Measurements from ENCODE around the gene SMIM1.

SMIM1 gene

DNA sequence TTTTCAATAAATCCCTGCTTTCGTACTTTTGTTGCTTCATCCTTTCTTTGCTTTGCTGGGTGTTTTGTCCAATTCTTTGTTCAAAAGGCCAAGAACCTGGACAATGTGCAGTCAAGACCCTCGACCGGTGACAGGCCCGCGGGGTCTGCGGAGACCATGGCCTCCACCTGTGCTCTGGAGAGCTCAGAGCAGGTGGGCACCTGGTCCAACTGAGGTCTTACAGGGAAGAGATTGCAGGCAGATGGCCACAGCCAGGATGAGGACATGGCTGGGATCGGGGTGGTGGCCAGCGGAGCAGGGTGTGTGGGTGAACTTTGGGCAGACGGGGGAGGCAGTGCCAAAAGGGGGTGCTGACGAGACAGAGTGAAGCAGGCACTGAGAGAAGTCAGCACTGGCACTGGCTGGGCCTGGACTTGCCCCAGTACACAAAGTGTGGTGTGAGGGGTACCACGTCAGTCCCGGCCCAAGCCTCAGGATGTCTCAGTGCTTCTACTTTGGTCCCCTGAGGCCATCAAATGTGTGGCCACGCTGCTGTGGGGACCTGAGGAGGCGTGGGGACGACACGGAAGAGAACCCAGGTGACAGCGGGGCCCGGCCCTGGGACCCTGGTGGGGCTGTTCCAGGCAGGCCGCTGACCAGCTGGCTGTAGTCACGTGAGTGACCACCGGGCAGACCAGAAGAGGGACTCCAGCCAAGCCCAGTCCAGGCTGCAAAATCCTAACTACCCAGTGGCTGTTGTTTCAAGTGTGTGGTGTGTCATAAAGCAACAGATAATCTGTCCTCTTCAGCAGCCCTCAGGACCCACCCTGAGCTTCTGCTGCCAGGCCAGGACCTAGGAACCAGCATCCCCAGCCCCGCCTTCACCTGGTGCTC is 30.7 kb upstream of the SMIM1 start:
- Histone ChIP-seq H3K4me3 (ENCODE audit: low read length) (no peak overlapping the region), H3K9me3 (replicated peaks; ENCODE audit: low read length) (no peaks in the 10 kb centered on the region), H3K4me2 (ENCODE audit: low read length) (no peak overlapping the region), H3K4me1 (ENCODE audit: control insufficient read depth, insufficient read depth, low read length) (peaks cover 11% of the 10 kb centered on the region), H3K36me3 (ENCODE audit: insufficient read depth, low read length) (peaks cover 30% of the 10 kb centered on the region), H3K27me3 (ENCODE audit: control insufficient read depth, insufficient read depth, low read length) (no peaks in the 10 kb centered on the region), H3K9ac (ENCODE audit: low read depth, low read length) (no peak overlapping the region)

DNA sequence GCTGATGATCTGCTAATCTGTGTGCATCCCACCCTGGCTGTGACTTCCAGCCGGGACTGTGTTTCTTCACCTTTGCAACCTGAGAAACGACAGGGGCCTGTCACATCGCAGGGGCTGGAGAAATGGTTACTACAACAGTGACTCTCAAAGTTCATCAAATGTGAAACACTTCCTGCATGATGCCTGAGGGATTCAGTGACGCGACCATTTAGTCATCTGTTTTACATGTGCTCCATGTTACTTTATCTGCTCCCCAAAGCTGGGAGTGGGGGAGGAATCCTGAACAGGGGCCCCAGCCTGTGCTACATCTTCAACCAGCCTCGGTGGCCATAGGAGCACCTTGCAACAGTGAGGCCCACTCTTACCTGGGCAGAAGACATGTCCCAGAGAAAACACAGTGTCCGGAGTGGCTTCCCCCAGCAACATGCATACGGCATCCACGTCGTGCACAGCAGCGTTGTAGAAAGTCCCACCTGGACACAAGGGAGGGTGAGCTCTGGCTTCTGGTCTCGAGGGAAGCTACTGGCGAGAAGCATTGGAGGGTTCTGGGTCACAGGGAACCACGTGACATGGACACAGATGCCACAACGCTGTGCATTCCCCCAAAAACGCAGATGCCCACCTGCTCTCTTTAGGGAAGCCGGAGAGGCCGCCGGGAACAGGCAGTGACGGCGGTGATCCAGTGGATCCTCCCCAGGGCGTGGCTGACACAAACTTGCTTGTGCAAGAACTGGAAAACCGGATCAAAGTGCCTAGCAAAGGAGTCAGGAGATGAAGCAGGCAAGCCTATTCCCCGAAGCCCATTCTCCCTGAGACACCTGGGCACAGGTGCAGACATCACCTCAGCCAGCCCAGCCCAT is 29.9 kb upstream of the SMIM1 start:
- H3K9ac ChIP-seq (ENCODE audit: low read depth, low read length) = no peak overlapping the region
- peaks cover 26% of the 10 kb centered on the region for H3K36me3 ChIP-seq (ENCODE audit: insufficient read depth, low read length)
- no peaks in the 10 kb centered on the region for H3K27me3 ChIP-seq (ENCODE audit: control insufficient read depth, insufficient read depth, low read length)
- no peaks in the 10 kb centered on the region for H3K9me3 ChIP-seq (replicated peaks; ENCODE audit: low read length)
- H3K4me2 ChIP-seq (ENCODE audit: low read length) = no peak overlapping the region
- H3K4me1 ChIP-seq (ENCODE audit: control insufficient read depth, insufficient read depth, low read length) = peaks cover 16% of the 10 kb centered on the region
- no peak overlapping the region for H3K4me3 ChIP-seq (ENCODE audit: low read length)

DNA sequence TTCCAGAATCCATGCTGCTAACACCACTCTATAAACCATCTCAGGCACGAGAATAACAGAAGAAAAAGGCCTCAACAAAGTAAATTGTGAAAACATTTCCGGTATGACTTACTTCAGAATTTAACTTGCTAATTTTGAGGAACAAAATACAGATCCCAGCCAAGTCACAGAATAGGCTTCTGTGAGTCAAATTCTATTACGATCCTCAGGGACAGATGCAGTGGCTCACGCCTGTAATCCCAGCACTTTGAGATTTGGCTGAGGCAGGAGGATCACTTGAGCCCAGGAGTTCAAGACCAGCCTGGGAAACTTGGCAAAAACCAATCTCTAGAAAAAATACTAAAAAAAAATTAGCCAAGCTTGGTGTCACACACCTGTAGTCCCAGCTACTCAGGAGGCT is 29.1 kb upstream of the SMIM1 start:
- peaks cover 20% of the 10 kb centered on the region for H3K4me1 ChIP-seq (ENCODE audit: control insufficient read depth, insufficient read depth, low read length)
- no peak overlapping the region for H3K4me2 ChIP-seq (ENCODE audit: low read length)
- H3K27me3 ChIP-seq (ENCODE audit: control insufficient read depth, insufficient read depth, low read length) = no peaks in the 10 kb centered on the region
- no peak overlapping the region for H3K4me3 ChIP-seq (ENCODE audit: low read length)
- no peak overlapping the region for H3K9ac ChIP-seq (ENCODE audit: low read depth, low read length)
- H3K9me3 ChIP-seq (replicated peaks; ENCODE audit: low read length) = no peaks in the 10 kb centered on the region
- peaks cover 23% of the 10 kb centered on the region for H3K36me3 ChIP-seq (ENCODE audit: insufficient read depth, low read length)

DNA sequence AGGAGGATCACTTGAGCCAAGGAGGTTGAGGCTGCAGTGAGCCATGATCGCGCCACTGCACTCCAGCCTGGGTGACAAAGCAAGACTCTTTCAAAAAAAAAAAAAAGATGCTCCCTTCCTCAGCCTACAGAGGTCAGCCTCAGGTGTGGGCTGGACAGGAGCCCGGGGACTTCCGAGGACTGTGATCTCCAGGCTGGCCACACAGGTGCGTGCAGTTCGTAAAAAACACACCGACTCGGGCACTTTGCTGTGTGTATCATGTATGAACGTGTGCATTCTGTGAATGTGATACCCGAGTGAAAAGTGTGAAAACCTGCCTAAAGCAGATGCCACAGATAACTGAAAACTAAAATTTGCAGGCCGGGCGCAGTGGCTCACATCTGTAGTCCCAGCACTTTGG is 28.7 kb upstream of the SMIM1 start:
- Histone ChIP-seq H3K9ac (ENCODE audit: low read depth, low read length) (no peak overlapping the region), H3K27me3 (ENCODE audit: control insufficient read depth, insufficient read depth, low read length) (no peaks in the 10 kb centered on the region), H3K4me1 (ENCODE audit: control insufficient read depth, insufficient read depth, low read length) (peaks cover 20% of the 10 kb centered on the region), H3K9me3 (replicated peaks; ENCODE audit: low read length) (no peaks in the 10 kb centered on the region), H3K4me2 (ENCODE audit: low read length) (no peak overlapping the region), H3K36me3 (ENCODE audit: insufficient read depth, low read length) (peaks cover 19% of the 10 kb centered on the region), H3K4me3 (ENCODE audit: low read length) (no peak overlapping the region)

- Histone ChIP-seq H3K4me2 (ENCODE audit: low read length) (no peak overlapping the region), H3K27me3 (ENCODE audit: control insufficient read depth, insufficient read depth, low read length) (no peaks in the 10 kb centered on the region), H3K36me3 (ENCODE audit: insufficient read depth, low read length) (peaks cover 14% of the 10 kb centered on the region), H3K9me3 (replicated peaks; ENCODE audit: low read length) (no peaks in the 10 kb centered on the region), H3K4me1 (ENCODE audit: control insufficient read depth, insufficient read depth, low read length) (peaks cover 20% of the 10 kb centered on the region), H3K4me3 (ENCODE audit: low read length) (no peak overlapping the region), H3K9ac (ENCODE audit: low read depth, low read length) (no peak overlapping the region)
Observed at GRCh38 chr1:3744646-3745045, 27.9 kb upstream of the SMIM1 start.

DNA sequence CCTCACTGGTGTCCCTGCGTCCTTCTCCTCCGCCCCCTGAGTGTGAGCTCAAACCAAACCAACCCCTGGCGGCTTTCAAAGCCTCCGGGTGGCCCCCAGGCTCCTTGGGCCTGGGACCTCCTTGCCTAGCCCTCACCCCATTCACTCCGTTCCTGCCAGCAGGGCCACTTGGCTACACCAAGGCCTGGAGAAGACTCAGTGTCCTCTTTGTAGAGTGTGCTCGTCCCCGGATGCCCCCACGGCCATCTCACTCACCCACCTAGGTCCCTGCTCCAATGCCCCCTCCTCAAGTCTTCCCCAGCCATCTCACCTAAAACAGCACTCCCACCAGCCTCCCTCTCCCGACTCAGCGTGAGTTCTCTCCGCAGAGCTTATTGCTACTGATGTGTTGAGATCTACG is 27.5 kb upstream of the SMIM1 start:
- no peak overlapping the region for H3K4me3 ChIP-seq (ENCODE audit: low read length)
- no peaks in the 10 kb centered on the region for H3K27me3 ChIP-seq (ENCODE audit: control insufficient read depth, insufficient read depth, low read length)
- H3K36me3 ChIP-seq (ENCODE audit: insufficient read depth, low read length) = peaks cover 11% of the 10 kb centered on the region
- no peaks in the 10 kb centered on the region for H3K9me3 ChIP-seq (replicated peaks; ENCODE audit: low read length)
- no peak overlapping the region for H3K9ac ChIP-seq (ENCODE audit: low read depth, low read length)
- H3K4me1 ChIP-seq (ENCODE audit: control insufficient read depth, insufficient read depth, low read length) = peaks cover 20% of the 10 kb centered on the region
- peak overlapping the region; percentile 84 for H3K4me2 ChIP-seq (ENCODE audit: low read length)

DNA sequence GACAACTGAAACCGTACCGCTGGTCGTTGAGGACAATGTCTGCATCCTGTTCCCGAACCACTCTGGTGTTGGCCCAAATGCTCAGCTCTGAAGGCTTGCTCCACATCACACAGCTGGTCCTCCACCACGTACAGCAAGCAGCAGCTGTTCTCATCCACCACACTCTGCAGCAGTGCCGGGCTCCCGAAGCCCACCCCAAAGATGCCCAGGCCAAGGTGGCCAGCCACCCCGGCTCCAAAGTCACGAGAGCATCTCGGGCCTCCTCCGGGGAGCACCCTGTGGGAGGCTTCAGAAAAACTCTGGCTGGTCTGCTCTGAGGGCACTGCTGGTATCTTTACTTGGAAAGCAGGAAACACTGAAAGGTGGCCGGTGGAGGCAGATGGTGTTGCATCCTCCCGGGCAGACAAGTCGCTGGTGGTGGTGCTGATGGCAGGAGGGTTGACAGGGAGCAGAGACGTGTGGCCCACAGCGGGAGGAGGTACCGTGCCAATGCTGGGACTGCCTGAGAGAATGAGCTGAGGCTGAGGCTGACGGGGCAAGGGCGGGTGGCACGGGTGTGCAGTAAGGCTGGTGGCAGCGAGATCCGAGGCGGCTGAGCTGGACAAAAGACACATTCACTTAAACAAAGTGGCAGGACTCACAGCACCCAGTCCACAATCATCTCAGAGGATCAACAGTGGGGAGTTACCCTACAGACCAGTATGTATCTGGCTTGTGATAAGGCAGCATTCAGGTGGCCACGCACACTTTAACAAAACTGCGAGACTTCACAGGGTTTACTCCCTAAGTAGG is 26.8 kb upstream of the SMIM1 start:
- H3K4me3 ChIP-seq (ENCODE audit: low read length) = peak overlapping the region; percentile 77
- peaks cover 20% of the 10 kb centered on the region for H3K4me1 ChIP-seq (ENCODE audit: control insufficient read depth, insufficient read depth, low read length)
- no peaks in the 10 kb centered on the region for H3K9me3 ChIP-seq (replicated peaks; ENCODE audit: low read length)
- peaks cover 10% of the 10 kb centered on the region for H3K36me3 ChIP-seq (ENCODE audit: insufficient read depth, low read length)
- H3K9ac ChIP-seq (ENCODE audit: low read depth, low read length) = no peak overlapping the region
- H3K27me3 ChIP-seq (ENCODE audit: control insufficient read depth, insufficient read depth, low read length) = peaks cover 7% of the 10 kb centered on the region
- peak overlapping the region; percentile 84 for H3K4me2 ChIP-seq (ENCODE audit: low read length)

GRCh38 chr1:3746389-3746829 is 26.1 kb upstream of the SMIM1 start:
- peak overlapping the region; percentile 84 for H3K4me2 ChIP-seq (ENCODE audit: low read length)
- peaks cover 9% of the 10 kb centered on the region for H3K27me3 ChIP-seq (ENCODE audit: control insufficient read depth, insufficient read depth, low read length)
- peak overlapping the region; percentile 80 for H3K9ac ChIP-seq (ENCODE audit: low read depth, low read length)

GRCh38 chr1:3746830-3747521 is 25.6 kb upstream of the SMIM1 start:
- Histone ChIP-seq H3K36me3 (ENCODE audit: insufficient read depth, low read length) (peaks cover 10% of the 10 kb centered on the region), H3K9ac (ENCODE audit: low read depth, low read length) (peak overlapping the region; percentile 80), H3K4me2 (ENCODE audit: low read length) (peak overlapping the region; percentile 84), H3K27me3 (ENCODE audit: control insufficient read depth, insufficient read depth, low read length) (peaks cover 10% of the 10 kb centered on the region), H3K4me1 (ENCODE audit: control insufficient read depth, insufficient read depth, low read length) (peaks cover 20% of the 10 kb centered on the region), H3K9me3 (replicated peaks; ENCODE audit: low read length) (no peaks in the 10 kb centered on the region), H3K4me3 (ENCODE audit: low read length) (peak overlapping the region; percentile 77)

More at GRCh38 chr1:3746389-3746829, 26.1 kb upstream of the SMIM1 start:
- Histone ChIP-seq H3K36me3 (ENCODE audit: insufficient read depth, low read length) (peaks cover 10% of the 10 kb centered on the region), H3K9me3 (replicated peaks; ENCODE audit: low read length) (no peaks in the 10 kb centered on the region), H3K4me1 (ENCODE audit: control insufficient read depth, insufficient read depth, low read length) (peaks cover 20% of the 10 kb centered on the region), H3K4me3 (ENCODE audit: low read length) (peak overlapping the region; percentile 77)

DNA sequence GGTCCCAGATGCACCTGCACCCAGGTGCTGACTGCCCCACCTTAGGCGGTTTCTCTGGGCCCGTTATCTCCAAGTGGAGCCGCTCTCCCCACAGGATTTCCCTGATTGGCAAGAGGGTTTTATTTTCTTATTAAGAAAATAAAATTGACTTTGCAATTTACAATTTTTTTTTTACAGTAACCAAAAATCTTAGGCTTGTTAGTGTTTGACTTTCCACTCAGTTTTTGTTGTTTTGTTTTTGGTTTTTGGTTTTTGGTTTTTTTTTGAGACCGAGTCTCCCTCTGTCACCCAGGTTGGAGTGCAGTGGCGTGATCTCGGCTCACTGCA is 25.1 kb upstream of the SMIM1 start:
- peak overlapping the region; percentile 80 for H3K9ac ChIP-seq (ENCODE audit: low read depth, low read length)
- H3K36me3 ChIP-seq (ENCODE audit: insufficient read depth, low read length) = peaks cover 5% of the 10 kb centered on the region

More for the DNA sequence above, 25.1 kb upstream of the SMIM1 start:
- peaks cover 15% of the 10 kb centered on the region for H3K27me3 ChIP-seq (ENCODE audit: control insufficient read depth, insufficient read depth, low read length)
- peak overlapping the region; percentile 77 for H3K4me3 ChIP-seq (ENCODE audit: low read length)
- peak overlapping the region; percentile 84 for H3K4me2 ChIP-seq (ENCODE audit: low read length)
- H3K4me1 ChIP-seq (ENCODE audit: control insufficient read depth, insufficient read depth, low read length) = peaks cover 20% of the 10 kb centered on the region
- no peaks in the 10 kb centered on the region for H3K9me3 ChIP-seq (replicated peaks; ENCODE audit: low read length)

Measured in skeletal muscle satellite cell (primary cell).